IgD-negative memory B cell (primary cell): ENCODE results near the gene NANOS3. TPM values are rescaled to one million over a fixed set of nuclear protein-coding genes. Genes with fewer than 3 reads are reported as not detected.

Experiments used
- H3K27ac Mint-ChIP-seq, 3 donors: one replicate each; pipeline ENCODE4 v1.8.0; 2020 to 2022; ENCODE audit warnings: mild to moderate bottlenecking in 3 of 3, mixed read lengths in 3 of 3, moderate library complexity in 1 of 3
- H3K27me3 Mint-ChIP-seq: one replicate; pipeline ENCODE4 v1.8.0; 2021; ENCODE audit warnings: mixed read lengths
- H3K36me3 Mint-ChIP-seq: one replicate; pipeline ENCODE4 v1.8.0; 2020; ENCODE audit warnings: mild to moderate bottlenecking, mixed read lengths
- H3K4me1 Mint-ChIP-seq, 3 donors: one replicate each; pipeline ENCODE4 v1.8.0; 2020 to 2022; ENCODE audit warnings: mixed read lengths in 3 of 3, mild to moderate bottlenecking in 1 of 3
- H3K4me3 Mint-ChIP-seq, 4 donors: one replicate each; pipeline ENCODE4 v1.8.0; 2020 to 2022; ENCODE audit warnings: mild to moderate bottlenecking in 4 of 4, mixed read lengths in 4 of 4, moderate library complexity in 3 of 4
- H3K9me3 Mint-ChIP-seq, 3 donors: one replicate each; pipeline ENCODE4 v1.8.0; 2020 to 2021; ENCODE audit warnings: mixed read lengths in 3 of 3, mild to moderate bottlenecking in 1 of 3
- polyA plus RNA-seq: library from polyadenylated mRNA; unstranded; fragments of 300-500 nt; fragmentation: Illumina TruSeq; gene quantifications from one replicate; pipeline ENCODE4 v1.2.3, GENCODE V29; 2021

The NANOS3 gene
- not detected for polyA plus RNA-seq

DNA sequence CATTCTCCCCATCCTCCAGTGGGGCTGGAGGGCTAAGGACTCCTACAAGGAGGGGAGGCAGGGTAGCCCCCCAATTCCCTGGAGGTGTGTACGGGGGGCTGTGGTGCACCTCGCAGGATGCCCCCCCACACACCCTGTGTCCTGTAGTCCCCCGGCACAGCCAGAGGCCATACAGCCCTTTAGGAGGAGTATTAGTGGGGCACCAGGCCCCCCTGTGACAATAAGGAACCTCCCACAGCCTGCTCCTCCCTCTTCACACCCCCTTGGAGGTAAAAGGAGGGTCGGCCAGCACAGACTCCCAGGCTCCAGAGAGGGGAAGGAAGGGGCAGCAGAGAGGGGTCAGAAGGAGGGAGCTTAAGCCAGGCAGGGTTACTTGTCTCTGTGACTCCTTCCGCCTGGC is at the start of gene NANOS3:
Gene NANOS3 (plus strand): TSS at position 301 of the 400 bp plus-strand sequence. CDS start 115 bp downstream, outside the sequence.
- Mint-ChIP-seq H3K9me3 (no peaks in the 10 kb centered on the region), H3K36me3 (no peaks in the 10 kb centered on the region), H3K4me3 (no peak within 1 kb of the TSS), H3K27ac (no peak within 1 kb of the TSS), H3K27me3 (peaks cover 12% of the 10 kb centered on the region), H3K4me1 (peaks cover 11 to 14% (median 13%) of the 10 kb centered on the region in 3 donors)

DNA sequence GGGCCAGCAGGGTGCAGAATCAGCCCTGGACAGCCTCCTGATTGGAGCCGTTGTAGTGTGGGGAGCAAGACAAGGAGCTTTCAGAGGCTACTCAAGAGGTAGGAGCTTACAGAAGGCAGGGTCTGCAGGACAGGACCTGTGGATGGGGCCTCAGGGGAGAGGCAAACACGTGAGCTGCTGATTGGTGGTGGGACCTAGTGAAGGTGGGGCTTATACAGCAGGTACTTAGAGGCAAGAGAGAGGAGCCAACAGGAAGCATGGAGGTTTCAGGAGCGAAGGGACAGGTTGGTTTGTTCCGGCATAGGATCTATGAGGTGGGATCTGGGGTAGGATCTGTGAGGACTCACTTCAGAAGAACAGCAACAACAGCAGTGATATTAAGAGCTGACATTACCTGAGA is 49.3 kb upstream of the NANOS3 start:
- H3K4me3 Mint-ChIP-seq: peak overlapping the region in 2 of 4 donors; percentile 3 to 5
- H3K9me3 Mint-ChIP-seq: no peaks in the 10 kb centered on the region
- no peaks in the 10 kb centered on the region for H3K4me1 Mint-ChIP-seq
- peaks cover 4% of the 10 kb centered on the region for H3K36me3 Mint-ChIP-seq
- no peaks in the 10 kb centered on the region for H3K27me3 Mint-ChIP-seq
- H3K27ac Mint-ChIP-seq: peak overlapping the region in 2 of 3 donors; percentile 12 to 32

DNA sequence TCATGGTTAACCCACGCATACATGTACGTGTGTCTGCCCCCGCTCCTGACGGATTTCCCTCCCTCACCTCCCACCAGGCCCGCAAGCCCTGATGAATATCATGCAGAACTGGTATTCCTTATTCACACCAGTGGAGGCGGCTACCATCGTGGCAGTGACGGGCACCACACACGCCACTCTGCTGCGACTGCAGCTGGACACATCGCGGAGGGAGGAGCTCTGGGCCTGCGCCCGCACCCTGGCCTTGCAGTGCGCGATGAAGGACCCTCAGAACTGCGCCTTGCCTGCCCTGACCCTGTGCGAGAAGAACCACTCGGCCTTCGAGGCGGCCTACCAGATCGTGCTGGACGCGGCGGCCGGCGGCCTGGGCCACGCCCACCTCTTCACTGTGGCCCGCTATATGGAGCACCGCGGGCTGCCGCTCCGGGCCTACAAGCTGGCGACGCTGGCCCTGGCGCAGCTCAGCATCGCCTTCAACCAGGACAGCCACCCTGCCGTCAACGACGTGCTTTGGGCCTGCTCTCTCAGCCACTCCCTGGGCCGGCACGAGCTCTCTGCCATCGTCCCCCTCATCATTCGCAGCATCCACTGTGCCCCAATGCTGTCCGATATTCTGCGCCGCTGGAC is 46.7 kb upstream of the NANOS3 start:
- no peaks in the 10 kb centered on the region for H3K9me3 Mint-ChIP-seq
- peaks cover 3 to 15% (median 10%) of the 10 kb centered on the region in 3 donors for H3K4me1 Mint-ChIP-seq
- H3K27ac Mint-ChIP-seq: peak overlapping the region in 1 of 3 donors; percentile 68
- peak overlapping the region in 2 of 4 donors; percentile 60 to 76 for H3K4me3 Mint-ChIP-seq
- H3K36me3 Mint-ChIP-seq: peaks cover 2% of the 10 kb centered on the region
- no peaks in the 10 kb centered on the region for H3K27me3 Mint-ChIP-seq

DNA sequence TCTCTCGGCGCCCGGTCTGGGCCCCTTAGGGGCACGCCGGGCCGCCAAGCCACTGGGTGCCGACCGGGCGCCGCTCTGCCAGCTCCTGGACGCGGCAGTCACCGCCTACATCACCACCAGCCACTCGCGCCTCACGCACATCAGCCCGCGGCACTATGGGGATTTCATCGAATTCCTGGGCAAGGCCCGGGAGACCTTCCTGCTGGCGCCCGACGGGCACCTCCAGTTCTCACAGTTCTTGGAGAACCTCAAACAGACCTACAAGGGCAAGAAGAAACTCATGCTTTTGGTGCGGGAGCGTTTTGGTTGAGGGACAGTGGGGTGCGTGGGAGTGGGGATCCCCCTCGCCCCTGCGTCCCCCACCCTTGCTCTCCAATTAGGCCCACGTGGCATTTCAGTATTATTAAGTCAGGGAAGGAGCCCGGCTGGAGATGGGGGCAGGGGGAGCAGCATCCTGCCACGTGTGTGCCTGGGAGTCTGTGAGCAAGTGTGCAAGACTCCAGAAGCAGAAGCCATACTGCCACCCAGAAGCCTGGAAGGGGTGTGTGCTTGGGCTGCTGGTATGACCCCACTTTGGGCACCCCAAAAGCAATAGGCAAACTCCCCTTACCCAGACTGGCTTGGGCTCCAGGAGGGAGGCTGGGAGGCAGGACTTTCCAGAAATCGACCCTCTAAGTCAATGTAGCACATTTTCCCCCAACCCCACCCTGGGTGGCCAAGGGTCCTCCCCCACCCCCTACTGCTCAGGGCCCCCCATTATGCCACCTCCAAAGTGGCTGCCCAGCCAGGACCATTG is 46.0 kb upstream of the NANOS3 start:
- Mint-ChIP-seq H3K27ac (peak overlapping the region in 1 of 3 donors; percentile 68), H3K4me1 (peaks cover 3 to 16% (median 12%) of the 10 kb centered on the region in 3 donors), H3K36me3 (peaks cover 2% of the 10 kb centered on the region), H3K27me3 (no peaks in the 10 kb centered on the region), H3K4me3 (peak overlapping the region in 3 of 4 donors; percentile 60 to 85 (median 76)), H3K9me3 (no peaks in the 10 kb centered on the region)

DNA sequence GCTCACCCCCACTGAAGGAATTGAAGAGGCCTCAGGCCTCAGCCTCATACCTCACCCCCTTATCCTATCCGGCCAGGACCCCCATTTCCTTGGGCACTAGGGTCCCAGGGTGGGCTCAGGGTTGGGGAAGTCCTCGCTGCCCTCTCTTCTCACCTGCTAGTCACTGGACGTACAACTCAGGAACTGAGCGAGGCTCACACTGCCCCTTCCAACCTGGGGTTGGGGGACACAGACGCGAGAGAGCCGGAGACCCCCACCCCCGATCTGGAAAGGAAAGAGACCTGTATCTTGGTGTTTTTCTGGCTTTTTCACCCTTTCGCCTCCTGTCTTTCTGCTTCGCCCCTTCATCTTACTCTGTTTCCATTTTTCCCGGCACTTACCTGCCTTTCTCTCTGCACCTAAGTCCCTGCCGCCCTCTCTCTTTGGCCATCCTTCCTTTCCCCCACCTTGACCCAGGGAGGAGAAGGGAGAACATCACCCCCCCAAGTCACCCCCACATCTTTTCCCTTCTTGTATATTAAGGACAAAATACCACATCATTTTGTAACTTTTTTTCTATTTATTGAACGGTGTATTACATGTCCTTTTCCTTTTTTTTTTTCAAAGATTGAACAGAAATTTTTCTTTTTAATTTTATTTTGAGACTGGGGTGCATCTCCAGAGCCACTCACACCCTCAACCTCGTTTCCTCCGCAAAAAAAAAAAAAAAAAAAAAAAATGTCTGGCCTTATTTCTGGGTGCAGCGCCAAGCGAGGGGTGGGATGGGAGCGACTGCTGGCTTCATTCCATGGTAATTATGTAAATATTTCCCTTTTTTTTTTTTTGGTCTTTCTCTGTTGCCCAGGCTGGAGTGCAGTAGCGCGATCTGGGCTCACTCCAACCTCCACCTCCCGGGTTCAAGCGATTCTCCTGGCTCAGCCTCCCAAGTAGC is 45.1 kb upstream of the NANOS3 start:
- peak overlapping the region in 2 of 3 donors; percentile 31 to 99 for H3K27ac Mint-ChIP-seq
- H3K4me1 Mint-ChIP-seq: peaks cover 6 to 20% (median 17%) of the 10 kb centered on the region in 3 donors
- H3K4me3 Mint-ChIP-seq: peak overlapping the region in 3 of 4 donors; percentile 85 to 97 (median 89)
- no peaks in the 10 kb centered on the region for H3K36me3 Mint-ChIP-seq
- no peaks in the 10 kb centered on the region for H3K9me3 Mint-ChIP-seq
- H3K27me3 Mint-ChIP-seq: no peaks in the 10 kb centered on the region

DNA sequence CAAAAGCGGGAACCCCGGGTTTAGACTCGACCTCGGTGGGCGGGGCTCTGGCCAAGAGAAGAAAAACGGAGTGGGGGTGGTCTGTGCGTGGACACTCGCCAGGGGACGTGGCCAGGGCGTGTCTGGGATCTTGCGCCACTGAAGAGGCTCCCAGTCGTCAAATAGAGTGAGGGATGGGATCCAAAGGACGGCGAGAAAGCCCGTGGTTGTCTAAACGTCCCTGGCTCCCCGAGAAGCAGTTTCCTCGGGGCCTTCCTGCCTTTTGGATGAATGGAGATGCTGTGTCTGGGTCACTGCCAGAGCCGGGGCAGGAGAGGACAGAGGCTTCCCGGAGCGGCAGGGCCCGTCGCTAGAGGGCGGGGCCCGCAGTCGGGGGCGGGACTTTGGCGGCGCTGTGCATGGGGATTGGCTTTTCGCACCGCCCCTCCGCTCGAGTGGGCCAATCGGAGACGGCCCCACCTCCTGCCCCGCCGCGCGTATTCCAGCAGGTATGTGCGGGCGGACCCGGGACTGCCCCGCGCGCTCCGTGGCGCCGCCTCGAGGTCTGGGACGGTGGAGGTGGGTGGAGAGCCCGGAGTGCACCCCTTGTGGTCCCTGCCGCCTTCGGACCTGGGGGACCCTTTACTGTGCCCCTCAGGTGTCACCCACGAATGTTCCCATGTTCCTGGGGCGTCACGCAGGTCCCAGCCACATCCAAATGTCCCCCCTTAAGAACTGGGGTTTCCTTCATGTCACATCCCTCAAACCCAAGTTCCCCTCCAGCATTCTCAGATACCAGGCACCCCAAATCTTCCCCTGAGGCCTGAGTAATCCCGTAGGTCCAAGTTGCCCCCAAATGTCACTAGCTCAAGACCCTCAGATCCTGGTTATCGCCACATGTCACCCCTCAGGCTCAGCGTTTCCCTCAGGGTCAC is 43.3 kb upstream of the NANOS3 start:
- H3K27ac Mint-ChIP-seq: peak overlapping the region; percentile 95 to 99 (median 98)
- H3K27me3 Mint-ChIP-seq: no peaks in the 10 kb centered on the region
- H3K9me3 Mint-ChIP-seq: no peaks in the 10 kb centered on the region
- H3K4me1 Mint-ChIP-seq: peaks cover 14 to 26% (median 24%) of the 10 kb centered on the region in 3 donors
- H3K36me3 Mint-ChIP-seq: no peaks in the 10 kb centered on the region
- peak overlapping the region; percentile 85 to 98 (median 93) for H3K4me3 Mint-ChIP-seq

DNA sequence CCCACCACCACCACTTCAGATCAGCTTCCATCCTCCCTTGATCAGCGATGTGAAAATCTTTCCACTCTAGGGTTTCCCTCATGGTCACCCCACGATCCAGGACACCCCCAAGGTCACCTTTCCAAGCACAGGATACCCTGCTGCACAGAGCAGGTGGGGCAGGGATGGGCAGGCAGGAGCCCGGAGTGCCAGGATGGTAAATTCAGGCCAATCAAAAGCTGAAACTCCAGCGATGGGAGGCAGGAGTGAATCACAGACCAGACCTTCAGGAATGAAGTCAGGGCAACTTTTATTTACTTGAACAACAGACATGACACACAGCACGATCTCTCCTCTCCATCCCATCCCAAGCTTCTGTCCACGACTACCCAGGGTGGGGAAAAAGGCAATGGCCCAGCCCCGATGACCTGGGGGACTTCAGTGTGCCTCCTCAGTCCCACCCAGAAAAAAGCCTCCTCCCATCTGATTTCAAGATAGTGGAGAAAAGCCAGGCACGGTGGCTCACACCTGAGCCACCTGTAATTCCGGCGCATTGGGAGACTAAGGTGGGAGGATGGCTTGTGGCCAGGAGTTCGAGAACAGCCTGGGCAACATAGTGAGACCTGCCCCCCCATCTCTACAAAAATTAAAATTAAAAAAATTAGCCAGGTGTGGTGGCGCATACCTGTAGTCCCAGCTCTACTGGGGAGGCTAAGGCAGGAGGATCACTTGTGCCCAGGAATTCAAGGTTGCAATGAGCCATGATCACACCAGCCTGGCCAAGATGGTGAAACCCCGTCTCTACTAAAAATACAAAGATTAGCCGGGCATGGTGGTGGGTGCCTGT is 42.5 kb upstream of the NANOS3 start:
- H3K9me3 Mint-ChIP-seq: no peaks in the 10 kb centered on the region
- no peaks in the 10 kb centered on the region for H3K36me3 Mint-ChIP-seq
- H3K27ac Mint-ChIP-seq: peak overlapping the region; percentile 95 to 99 (median 98)
- H3K4me3 Mint-ChIP-seq: peak overlapping the region; percentile 85 to 98 (median 93)
- no peaks in the 10 kb centered on the region for H3K27me3 Mint-ChIP-seq
- H3K4me1 Mint-ChIP-seq: peaks cover 18 to 27% (median 26%) of the 10 kb centered on the region in 3 donors

DNA sequence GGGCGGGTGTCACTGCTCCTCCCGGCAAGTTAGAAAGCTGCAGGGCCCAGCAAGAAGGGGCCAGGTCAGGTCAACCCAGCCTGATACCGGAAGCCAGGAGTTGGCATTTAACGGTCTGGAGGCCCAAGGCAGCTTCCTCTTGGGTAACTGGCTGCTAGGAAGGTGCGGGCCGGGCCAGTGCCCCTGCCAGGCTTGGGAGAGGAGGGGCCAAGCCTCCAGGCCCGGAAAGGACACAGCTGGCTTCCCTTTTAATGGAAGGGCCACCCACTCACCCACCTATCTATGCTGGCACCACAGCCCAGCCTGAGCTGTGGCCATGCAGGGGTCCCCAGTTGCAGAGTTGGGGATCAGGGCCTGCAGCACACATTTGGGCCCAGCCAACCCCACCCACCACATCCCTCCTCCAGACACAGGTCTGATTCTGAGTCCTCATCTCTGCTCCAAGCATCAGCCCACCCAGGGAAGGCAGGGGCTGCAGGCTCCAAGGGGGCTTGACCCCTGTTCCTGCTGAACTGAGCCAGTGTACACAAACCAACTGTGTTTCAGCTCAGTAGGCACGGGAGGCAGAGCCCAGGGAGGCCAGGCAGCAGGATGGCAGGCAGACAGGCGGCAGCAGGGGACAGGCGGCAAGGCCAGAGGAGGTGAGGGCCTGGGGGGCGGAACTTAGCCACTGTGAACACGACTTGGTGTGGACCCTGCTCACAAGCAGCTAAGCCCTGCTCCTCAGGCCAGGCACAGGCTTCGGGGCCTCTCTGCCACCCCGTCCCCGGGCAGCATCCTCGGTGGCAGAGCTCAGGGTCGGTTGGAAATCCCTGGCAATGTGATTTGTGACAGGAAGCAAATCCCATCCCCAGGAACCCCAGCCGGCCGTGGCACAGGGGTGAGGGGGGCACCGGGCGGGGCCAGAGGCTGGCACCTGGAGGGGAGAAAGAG is 40.9 kb upstream of the NANOS3 start:
- Mint-ChIP-seq H3K27me3 (no peaks in the 10 kb centered on the region), H3K4me3 (peak overlapping the region in 3 of 4 donors; percentile 21 to 89 (median 58)), H3K36me3 (no peaks in the 10 kb centered on the region), H3K27ac (peak overlapping the region; percentile 94 to 99 (median 99)), H3K4me1 (peaks cover 27 to 38% (median 37%) of the 10 kb centered on the region in 3 donors), H3K9me3 (no peaks in the 10 kb centered on the region)

DNA sequence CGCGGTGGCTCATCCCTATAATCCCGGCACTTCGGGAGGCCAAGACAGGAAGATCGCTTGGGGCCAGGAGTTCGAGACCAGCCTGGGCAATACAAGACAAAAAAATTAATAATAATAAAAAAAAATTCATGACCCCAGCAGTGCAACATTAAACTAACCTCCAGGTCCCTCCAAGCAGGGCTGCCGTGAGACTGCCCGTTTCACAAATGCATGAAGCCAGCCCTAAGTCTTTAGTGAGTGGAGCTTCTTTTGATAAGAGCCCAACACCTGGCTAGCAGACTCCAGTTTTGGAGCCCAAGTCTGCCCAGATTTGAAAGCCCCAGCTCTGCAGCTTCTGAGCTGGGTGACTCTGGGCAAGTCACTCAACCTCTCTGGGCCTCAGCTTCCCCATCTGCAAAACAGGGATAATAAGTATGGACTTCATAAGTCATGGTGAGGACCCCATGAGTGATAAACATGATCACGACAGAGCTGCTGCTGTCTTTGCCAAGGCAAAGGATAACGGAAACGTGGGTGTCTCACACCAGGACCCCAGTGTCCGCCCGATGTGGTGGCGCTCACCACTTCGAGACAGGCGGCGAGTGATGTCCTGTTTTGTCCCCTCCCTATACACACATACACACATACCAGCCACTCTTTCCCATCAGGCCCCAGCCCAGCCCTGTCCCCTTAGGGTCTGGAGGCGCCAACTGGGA is 38.4 kb upstream of the NANOS3 start:
- H3K36me3 Mint-ChIP-seq: no peaks in the 10 kb centered on the region
- peaks cover 29 to 37% (median 33%) of the 10 kb centered on the region in 3 donors for H3K4me1 Mint-ChIP-seq
- H3K27me3 Mint-ChIP-seq: no peaks in the 10 kb centered on the region

DNA sequence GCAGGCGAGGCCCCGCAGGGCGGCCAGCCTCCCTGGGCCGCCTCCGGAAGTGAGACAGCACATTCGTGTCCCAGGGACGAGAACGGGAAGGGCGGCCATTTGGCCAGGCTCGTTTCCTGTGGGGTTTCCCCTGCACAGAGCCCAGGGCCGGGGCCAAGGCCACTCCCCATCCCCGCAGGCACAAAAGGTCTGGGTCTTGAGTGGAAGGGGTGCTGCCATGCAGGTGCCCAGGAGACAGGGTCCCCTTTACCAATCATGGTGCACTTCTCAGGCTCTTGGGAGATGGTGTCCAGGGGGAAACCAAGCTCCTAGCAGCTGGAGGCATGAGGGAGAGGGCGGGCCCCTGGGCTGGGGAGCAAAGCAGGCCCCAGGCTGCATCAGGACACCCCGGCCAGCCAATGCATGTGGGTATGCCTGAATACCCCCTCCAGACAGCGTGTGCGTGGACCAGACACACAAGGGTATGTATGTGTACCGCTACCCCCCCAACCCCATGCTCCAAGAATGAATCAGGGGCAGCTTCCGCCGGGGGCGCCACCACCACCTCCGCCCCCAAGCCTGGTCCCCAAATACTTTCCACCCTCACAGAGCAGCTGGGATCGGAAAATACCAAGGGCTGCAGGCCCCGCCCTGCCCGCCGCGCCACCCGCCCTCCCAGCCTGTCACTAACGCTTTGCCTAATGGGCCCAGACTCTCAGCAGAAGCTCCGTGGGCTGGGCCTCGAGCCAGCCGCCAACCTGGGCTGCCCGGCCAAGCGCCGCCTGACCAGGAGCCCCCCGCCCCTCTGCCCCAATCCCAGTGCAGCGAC is 37.6 kb upstream of the NANOS3 start:
- peaks cover 26 to 32% (median 27%) of the 10 kb centered on the region in 3 donors for H3K4me1 Mint-ChIP-seq
- peak overlapping the region; percentile 84 to 96 (median 92) for H3K4me3 Mint-ChIP-seq
- H3K36me3 Mint-ChIP-seq: no peaks in the 10 kb centered on the region
- H3K27ac Mint-ChIP-seq: peak overlapping the region; percentile 96 to 99 (median 99)
- H3K9me3 Mint-ChIP-seq: no peaks in the 10 kb centered on the region
- H3K27me3 Mint-ChIP-seq: no peaks in the 10 kb centered on the region

More for the DNA sequence above, 38.4 kb upstream of the NANOS3 start:
- Mint-ChIP-seq H3K27ac (peak overlapping the region; percentile 96 to 99 (median 99)), H3K9me3 (no peaks in the 10 kb centered on the region), H3K4me3 (peak overlapping the region; percentile 84 to 96 (median 92))

DNA sequence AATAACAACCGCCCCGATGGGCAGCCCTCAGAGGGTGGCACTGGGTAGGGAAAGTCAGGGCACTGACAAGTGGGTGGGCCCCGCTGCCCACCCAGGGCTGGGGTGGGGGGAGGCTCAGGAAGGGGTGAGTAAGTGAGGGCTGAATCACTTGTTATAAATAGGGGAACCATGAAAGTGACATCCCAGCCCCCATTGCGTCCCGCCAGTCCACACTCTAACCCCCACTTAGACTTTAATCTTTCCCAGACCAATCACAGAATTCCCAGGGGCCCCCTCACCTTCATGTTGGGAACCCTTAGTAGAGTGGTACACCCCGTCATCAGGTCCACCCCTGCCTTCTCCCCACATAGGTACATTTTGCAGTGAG is 37.0 kb upstream of the NANOS3 start:
- H3K4me3 Mint-ChIP-seq: peak overlapping the region; percentile 84 to 96 (median 92)
- H3K36me3 Mint-ChIP-seq: no peaks in the 10 kb centered on the region
- H3K27ac Mint-ChIP-seq: peak overlapping the region; percentile 96 to 99 (median 99)
- H3K4me1 Mint-ChIP-seq: peaks cover 28 to 33% (median 30%) of the 10 kb centered on the region in 3 donors
- H3K9me3 Mint-ChIP-seq: no peaks in the 10 kb centered on the region
- H3K27me3 Mint-ChIP-seq: no peaks in the 10 kb centered on the region
